Stimulated activated memory B cell treated with anti-CD40 and anti-IgM and Interleukin-4, amounts not matched to agents 10 μg/mL and 1 μg/mL and 100 μg/mL, for 72 hours (primary cell): Measurements from ENCODE around the gene ELOF1.
"Not testable (repeated sequence)": the region's sequence is repeated elsewhere in the genome, so short reads cannot be mapped to it uniquely, and the experiment has no call there.

Source experiments
- ATAC-seq: fragments of 150-1000 bp; cut with Tn5 transposase; 2 replicates; pipeline ENCODE4 v1.10.0; 2021
- H3K27ac Mint-ChIP-seq: one replicate; pipeline ENCODE4 v1.8.0; 2022; ENCODE audit warnings: mild to moderate bottlenecking, mixed read lengths
- H3K27me3 Mint-ChIP-seq: one replicate; pipeline ENCODE4 v1.8.0; 2022; ENCODE audit warnings: mixed read lengths
- H3K36me3 Mint-ChIP-seq: one replicate; pipeline ENCODE4 v1.8.0; 2022; ENCODE audit warnings: mixed read lengths
- H3K4me1 Mint-ChIP-seq: one replicate; pipeline ENCODE4 v1.8.0; 2022; ENCODE audit warnings: mixed read lengths
- H3K4me3 Mint-ChIP-seq: one replicate; pipeline ENCODE4 v1.8.0; 2022; ENCODE audit warnings: mild to moderate bottlenecking, moderate library complexity, mixed read lengths
- H3K9me3 Mint-ChIP-seq: one replicate; pipeline ENCODE4 v1.8.0; 2022; ENCODE audit warnings: mixed read lengths

Gene ELOF1

DNA sequence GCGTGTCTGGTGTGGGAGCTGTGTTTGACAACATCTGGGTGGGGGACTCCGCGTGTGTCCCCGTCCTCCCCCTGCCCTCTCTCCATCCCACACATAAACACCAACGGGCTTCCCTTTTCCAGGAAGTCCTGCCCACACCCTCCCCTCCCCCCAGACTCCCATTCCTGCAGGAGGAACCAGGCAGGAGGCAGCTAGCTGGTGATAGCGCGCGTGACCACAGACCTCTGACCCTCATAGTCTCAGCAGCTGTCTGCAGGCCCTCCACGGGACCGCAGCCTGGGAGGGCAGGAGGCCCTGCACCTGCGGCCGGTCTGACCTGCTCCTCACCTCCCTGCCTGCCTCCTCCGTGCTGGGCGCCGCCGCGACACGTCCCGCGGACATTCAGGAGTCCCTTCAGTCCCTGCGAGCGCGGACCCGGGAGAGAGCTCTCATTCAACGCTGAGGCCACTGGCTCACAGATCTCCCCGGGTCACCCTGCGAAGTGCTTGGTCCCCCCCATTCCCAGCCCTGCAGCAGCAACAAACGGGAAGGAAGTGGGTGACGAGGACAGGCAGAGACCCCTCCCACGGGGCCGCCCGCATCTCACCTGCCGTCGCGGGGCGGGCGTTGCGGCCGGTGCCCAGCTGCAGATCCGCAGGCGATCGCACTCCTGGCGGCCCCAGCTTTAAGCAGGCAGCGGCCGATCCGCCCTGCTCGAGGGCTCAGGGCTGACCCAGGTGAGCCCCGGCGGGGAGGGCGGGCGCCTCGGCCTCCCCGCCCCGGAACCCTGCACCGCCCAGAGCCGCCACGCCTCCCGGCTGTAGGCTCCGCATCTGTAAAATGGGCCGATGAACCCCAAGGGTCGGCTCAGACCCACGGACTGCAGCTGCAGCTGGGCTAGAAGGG lies 19.5 kb upstream of the ELOF1 start:
- peak overlapping the region; percentile 94 for H3K4me3 Mint-ChIP-seq
- H3K36me3 Mint-ChIP-seq: peaks cover 38% of the 10 kb centered on the region
- peak overlapping the region; percentile 83 for H3K27ac Mint-ChIP-seq
- ATAC-seq: peak; percentile 66
- H3K9me3 Mint-ChIP-seq: no peaks in the 10 kb centered on the region
- no peaks in the 10 kb centered on the region for H3K27me3 Mint-ChIP-seq
- H3K4me1 Mint-ChIP-seq: peaks cover 74% of the 10 kb centered on the region

DNA sequence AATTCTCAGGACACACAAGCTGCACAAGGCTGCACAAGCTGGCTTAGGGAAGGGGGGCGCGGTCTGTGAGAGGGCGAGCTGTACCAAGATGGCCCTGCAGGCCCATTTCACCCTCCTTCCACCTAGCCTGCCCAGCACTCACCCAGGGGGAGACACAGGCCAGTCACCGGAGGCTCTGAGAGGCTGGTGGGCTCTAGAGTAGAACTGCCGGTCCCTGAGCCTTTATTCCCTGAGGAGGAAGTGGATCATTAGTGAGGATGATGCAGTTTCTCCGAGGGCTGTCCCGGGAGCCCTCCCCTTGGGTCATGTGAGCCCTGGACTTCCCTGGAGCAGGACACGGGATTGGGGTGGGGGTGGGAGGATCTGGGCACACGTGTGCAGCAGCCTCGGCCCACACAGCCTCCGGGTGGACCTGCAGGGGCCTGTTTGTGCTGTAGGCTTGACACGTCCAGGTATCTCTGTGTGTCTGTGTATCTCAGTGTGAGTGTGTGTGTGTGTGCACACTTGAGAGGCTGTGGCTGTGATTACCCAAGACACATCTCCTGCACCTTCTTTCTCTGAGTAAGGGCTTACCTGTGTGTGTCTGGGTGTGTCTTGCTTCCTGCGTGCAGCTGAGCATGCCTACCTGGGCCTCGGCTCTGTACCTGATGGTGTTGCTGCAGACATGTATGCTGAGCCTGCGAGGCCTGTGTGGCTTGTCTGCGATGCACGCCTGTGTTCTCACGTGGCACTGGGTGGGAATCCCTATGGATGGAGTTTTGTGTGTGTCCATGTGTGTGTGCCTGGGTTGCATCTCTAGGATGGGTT lies 18.6 kb upstream of the ELOF1 start, which contains the start of gene ACP5:
Gene ACP5 (minus strand): TSS at position 195 of the 807 bp plus-strand sequence. CDS start 328 bp downstream, outside the sequence.
- peak within 1 kb of the TSS; percentile 94 for H3K4me3 Mint-ChIP-seq
- H3K27me3 Mint-ChIP-seq: no peaks in the 10 kb centered on the region
- H3K9me3 Mint-ChIP-seq: no peaks in the 10 kb centered on the region
- peak within 1 kb of the TSS; percentile 83 for H3K27ac Mint-ChIP-seq
- peaks cover 38% of the 10 kb centered on the region for H3K36me3 Mint-ChIP-seq
- peaks cover 70% of the 10 kb centered on the region for H3K4me1 Mint-ChIP-seq
- no peak for ATAC-seq

DNA sequence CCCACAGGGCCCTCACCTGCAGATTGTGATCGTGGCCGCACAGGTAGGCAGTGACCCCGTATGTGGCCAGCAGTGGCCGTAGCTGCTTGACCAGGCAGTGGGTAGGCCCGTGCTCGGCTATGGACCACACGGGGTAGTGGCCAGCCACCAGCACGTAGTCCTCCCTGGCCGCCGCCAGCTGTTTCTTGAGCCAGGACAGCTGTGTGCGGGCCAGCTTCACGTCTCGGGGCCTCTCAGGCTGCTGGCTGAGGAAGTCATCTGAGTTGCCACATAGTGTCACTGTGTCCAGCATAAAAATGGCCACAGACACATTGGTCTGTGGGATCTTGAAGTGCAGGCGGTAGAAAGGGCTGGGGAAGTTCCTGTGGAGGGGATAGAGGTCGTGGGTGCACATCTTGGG lies 17.2 kb upstream of the ELOF1 start:
- H3K27me3 Mint-ChIP-seq: no peaks in the 10 kb centered on the region
- H3K27ac Mint-ChIP-seq: peak overlapping the region; percentile 83
- peaks cover 38% of the 10 kb centered on the region for H3K36me3 Mint-ChIP-seq
- peaks cover 56% of the 10 kb centered on the region for H3K4me1 Mint-ChIP-seq
- no peaks in the 10 kb centered on the region for H3K9me3 Mint-ChIP-seq
- no peak for ATAC-seq
- peak overlapping the region; percentile 94 for H3K4me3 Mint-ChIP-seq

DNA sequence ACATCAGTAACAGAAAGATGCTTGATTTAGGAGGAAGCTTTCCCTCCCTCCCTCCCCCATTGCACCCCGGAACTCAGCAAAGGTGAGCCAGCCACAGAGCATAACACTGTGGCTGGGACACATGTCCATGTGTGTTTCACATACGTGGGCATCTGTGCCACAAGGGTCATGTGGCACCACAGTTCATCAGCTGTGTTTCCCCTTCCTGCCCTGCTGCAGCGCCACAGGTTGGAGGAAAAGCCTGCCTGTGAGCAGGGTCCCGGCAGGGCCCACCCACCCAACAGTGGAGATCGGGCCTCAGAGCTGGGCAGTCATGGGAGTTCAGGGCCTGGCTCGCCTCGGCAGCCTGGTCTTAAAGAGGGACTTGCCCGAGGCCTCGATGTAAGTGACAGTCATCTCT lies 15.7 kb upstream of the ELOF1 start:
- Mint-ChIP-seq H3K9me3 (no peaks in the 10 kb centered on the region), H3K27ac (peak overlapping the region; percentile 83), H3K36me3 (peaks cover 38% of the 10 kb centered on the region), H3K4me1 (peaks cover 56% of the 10 kb centered on the region), H3K27me3 (no peaks in the 10 kb centered on the region), H3K4me3 (peak overlapping the region; percentile 70)
- peak; percentile 85 for ATAC-seq

DNA sequence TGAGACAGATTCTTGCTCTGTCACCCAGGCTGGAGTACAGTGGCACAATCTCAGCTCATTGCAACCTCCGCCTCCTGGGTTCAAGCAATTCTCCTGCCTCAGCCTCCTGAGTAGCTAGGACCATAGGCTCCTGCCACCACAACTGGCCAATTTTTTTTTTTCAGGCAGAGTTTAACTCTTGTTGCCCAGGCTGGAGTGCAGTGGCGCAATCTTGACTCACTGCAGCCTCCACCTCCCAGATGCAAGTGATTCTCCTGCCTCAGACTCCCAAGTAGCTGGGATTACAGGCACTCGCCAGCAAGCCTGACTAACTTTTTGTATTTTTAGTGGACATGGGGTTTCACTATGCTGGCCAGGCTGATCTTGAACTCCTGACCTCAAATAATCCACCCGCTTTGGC lies 14.7 kb upstream of the ELOF1 start:
- Mint-ChIP-seq H3K4me1 (peaks cover 59% of the 10 kb centered on the region), H3K27ac (peak overlapping the region; percentile 83), H3K36me3 (peaks cover 38% of the 10 kb centered on the region)
- not testable (repeated sequence) for H3K4me3 Mint-ChIP-seq, ATAC-seq, H3K27me3 Mint-ChIP-seq, H3K9me3 Mint-ChIP-seq

DNA sequence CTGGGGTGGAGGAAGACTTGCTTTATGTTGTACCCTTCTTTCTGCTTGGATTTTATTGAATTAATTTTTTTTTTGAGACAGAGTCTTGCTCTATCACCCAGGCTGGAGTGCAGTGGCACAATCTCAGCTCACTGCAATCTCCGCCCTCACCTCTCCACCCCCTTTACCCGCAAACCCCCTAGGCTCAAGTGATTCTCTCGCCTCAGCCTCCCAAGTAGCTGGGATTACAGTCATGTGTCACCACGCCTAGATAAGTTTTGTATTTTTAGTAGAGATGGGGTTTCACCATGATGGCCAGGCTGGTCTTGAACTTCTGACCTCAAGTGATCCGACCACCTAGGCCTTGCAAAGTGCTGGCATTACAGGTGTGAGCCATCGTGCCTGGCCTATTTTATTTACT lies 14.3 kb upstream of the ELOF1 start:
- peak overlapping the region; percentile 83 for H3K27ac Mint-ChIP-seq
- peaks cover 64% of the 10 kb centered on the region for H3K4me1 Mint-ChIP-seq
- not testable (repeated sequence) for H3K9me3 Mint-ChIP-seq, ATAC-seq, H3K4me3 Mint-ChIP-seq, H3K27me3 Mint-ChIP-seq
- peaks cover 38% of the 10 kb centered on the region for H3K36me3 Mint-ChIP-seq

DNA sequence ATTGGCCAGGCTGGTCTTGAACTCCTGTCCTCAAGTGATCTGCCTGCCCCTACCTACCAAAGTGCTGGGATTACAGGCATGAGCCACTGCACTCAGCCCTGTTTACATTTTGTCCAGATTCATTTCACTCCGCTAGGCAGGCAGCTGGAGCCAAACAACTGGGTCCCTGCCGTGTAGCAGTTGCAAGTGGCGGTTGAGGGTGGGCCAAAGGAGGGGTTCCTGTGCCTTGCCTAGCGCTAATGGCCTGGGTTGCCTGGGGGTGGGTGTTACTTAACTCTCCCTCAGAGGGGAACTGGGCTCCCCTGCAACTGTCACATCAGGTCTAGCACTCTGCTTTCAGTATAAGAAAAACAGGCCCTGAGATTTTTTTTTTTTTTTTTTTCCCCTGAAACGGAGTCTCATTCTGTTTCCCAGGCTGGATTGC lies 11.0 kb upstream of the ELOF1 start:
- Mint-ChIP-seq H3K4me1 (peaks cover 52% of the 10 kb centered on the region), H3K27ac (peak overlapping the region; percentile 99), H3K9me3 (peaks cover 2% of the 10 kb centered on the region), H3K36me3 (peaks cover 16% of the 10 kb centered on the region), H3K4me3 (no peak overlapping the region), H3K27me3 (no peaks in the 10 kb centered on the region)
- ATAC-seq: no peak

DNA sequence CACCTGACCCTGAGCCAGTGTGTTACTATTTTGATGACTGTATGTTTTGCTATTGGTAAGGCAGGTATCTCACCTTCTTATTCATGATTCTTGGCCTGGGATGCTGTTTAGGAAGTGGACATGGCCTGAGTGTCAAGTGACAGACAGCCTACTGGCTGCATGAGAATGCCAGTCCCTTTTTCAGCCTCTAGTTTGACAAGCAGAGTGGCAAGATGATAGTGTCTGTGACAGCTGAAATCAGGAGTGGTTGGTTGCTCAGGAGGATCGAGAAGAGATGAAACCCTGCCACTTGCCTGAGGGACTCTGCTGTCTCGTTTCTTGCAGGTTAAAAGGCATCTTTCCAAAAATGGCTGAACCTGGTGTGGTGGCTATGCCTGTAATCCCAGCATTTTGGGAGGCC lies 7.1 kb upstream of the ELOF1 start:
- Mint-ChIP-seq H3K4me1 (peaks cover 65% of the 10 kb centered on the region), H3K36me3 (peaks cover 6% of the 10 kb centered on the region), H3K27ac (peak overlapping the region; percentile 99), H3K9me3 (peaks cover 2% of the 10 kb centered on the region), H3K27me3 (no peaks in the 10 kb centered on the region), H3K4me3 (peak overlapping the region; percentile 84)
- ATAC-seq: no peak

DNA sequence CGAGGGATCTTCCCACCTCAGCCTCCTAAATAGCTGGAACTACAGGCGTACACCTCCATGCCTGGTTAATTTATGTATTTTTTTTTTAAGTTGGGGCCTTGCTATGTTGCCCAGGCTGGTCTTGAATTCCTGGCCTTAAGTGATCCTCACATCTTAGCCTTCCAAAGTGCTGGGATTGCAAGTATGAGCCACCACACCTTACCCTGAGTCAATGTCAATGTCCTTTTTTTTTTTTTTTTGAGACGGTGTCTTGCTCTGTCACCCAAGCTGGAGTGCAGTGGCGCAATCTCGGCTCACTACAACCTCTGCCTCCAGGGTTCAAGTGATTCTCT lies 6.6 kb upstream of the ELOF1 start:
- Mint-ChIP-seq H3K4me3 (peak overlapping the region; percentile 84), H3K4me1 (peaks cover 69% of the 10 kb centered on the region), H3K27ac (peak overlapping the region; percentile 99)
- not testable (repeated sequence) for ATAC-seq, H3K27me3 Mint-ChIP-seq, H3K36me3 Mint-ChIP-seq, H3K9me3 Mint-ChIP-seq

DNA sequence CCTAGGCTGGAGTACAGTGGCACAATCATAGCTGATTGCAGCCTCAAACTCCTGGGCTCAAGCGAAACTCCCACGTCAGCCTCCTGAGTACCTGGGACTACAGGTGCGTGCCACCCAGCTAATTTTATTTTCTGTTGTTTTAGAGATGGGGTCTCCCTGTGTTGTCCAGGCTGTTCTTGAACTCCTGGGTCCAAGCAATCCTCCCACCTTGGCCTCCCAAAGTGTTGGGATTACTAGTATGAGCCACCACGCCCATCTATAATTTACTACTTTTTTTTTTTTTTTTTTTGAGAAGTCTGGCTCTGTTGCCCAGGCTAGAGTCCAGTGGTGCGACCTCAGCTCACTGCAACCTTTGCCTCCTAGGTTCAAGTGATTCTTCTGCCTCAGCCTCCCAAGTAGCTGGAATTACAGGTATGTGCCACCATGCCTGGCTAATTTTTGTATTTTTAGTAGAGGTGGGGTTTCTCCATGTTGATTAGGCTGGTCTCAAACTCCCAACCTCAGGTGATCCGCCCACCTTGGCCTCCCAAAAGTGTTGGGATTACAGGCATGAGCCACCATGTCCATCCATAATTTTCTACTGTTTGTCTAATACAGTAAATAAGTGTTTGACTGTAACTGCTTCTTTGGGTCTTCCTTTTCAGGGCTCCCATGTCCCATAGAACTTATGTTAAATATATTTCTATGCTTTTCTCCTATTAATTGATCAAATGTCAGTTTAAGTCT lies 5.2 kb upstream of the ELOF1 start:
- not testable (repeated sequence) for H3K9me3 Mint-ChIP-seq, H3K36me3 Mint-ChIP-seq, ATAC-seq, H3K27me3 Mint-ChIP-seq
- peaks cover 64% of the 10 kb centered on the region for H3K4me1 Mint-ChIP-seq
- H3K4me3 Mint-ChIP-seq: peak overlapping the region; percentile 27
- H3K27ac Mint-ChIP-seq: peak overlapping the region; percentile 99

DNA sequence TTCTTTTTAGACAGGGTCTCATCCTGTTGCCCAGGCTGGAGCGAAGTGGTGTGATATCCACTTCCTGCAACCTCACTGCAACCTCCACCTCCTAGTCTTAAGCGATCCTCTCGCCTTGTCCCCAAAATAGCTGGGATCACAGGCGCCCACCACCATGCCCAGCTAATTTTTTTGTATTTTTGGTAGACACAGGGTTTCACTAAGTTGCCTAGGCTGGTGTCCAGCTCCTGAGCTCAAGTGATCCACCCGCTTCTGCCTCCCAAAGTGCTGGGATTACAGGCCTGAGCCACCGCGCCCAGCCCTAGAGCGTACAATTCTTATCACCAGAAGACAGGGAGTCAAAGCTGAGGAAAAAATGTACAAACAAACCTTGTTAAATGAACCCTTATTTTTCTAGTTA lies 4.5 kb upstream of the ELOF1 start:
- H3K9me3 Mint-ChIP-seq: peaks cover 2% of the 10 kb centered on the region
- H3K36me3 Mint-ChIP-seq: peaks cover 6% of the 10 kb centered on the region
- H3K4me1 Mint-ChIP-seq: peaks cover 57% of the 10 kb centered on the region
- H3K27ac Mint-ChIP-seq: peak overlapping the region; percentile 99
- no peak for ATAC-seq
- H3K27me3 Mint-ChIP-seq: no peaks in the 10 kb centered on the region
- no peak overlapping the region for H3K4me3 Mint-ChIP-seq

DNA sequence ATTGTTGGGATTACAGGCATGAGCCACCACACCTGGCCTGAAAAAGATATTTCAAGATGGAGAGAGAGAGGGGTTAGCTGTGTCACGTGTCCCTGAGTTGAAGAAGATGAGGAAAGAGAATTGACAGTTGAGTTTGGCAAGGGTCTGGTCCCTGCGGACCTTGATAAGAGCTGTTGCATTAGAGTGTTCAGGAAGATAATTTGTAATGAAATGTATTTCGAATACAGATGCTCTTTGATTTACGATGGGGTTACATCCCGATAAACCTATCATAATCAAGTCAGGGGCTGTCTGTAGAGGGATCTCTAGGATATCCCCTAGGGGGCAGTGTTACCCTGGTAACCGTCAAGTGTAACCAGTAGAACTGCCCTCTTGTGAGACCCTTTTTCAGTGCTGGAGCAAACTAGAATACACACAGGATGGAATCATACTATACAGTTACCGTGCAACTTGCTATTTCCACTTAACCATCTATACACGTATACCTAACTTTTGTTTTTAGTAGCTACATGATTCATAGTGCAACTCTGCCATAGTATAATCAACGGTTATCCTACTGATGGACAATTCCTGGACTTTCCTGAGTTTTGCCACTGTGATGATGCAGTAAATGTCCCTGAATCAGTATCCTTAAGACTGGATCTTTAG lies 1.5 kb upstream of the ELOF1 start:
- Mint-ChIP-seq H3K4me1 (peaks cover 70% of the 10 kb centered on the region), H3K36me3 (peaks cover 15% of the 10 kb centered on the region), H3K27me3 (no peaks in the 10 kb centered on the region), H3K27ac (peak overlapping the region; percentile 86), H3K4me3 (peak overlapping the region; percentile 88), H3K9me3 (no peaks in the 10 kb centered on the region)
- ATAC-seq: peak; percentile 83

DNA sequence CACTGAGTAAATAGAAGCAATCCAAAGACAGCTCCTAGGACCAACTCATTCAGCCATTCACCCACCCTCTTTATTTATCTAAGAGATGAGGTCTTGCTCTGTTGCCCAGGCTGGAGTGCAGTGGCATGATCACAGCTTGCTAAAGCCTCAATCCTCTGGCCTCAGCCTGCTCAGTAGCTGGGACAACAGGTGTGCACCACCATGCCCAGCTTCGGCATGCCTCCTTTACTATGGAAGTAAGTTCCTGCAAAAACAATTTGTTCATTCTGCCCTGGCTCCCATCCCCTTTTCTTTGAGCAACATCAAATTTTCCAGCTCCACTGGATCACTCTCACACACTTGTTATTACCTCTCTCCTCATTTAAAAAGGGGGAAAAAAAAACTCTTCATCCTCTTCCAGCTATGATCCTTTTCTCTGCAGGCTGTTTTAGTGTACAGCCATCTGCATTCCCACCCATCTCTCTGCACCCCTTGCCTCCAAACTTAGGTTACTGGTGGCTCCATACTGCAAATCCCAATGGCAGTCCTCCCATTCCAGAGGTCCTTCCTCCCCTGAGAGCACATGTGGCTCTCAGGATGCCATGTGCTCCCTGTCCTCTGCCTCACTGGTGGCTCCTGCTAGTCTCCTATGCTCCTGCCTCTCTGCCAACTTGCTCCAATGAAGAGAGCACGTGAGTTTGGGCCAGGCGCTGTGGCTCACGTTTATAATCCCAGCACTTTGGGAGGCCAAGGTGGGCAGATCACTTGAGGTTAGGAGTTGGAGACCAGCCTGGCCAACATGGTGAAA lies 2.2 kb downstream of the ELOF1 start:
- Mint-ChIP-seq H3K27ac (peak overlapping the region; percentile 71), H3K27me3 (no peaks in the 10 kb centered on the region), H3K4me3 (peak overlapping the region; percentile 41), H3K36me3 (peaks cover 37% of the 10 kb centered on the region), H3K9me3 (no peaks in the 10 kb centered on the region), H3K4me1 (peaks cover 71% of the 10 kb centered on the region)
- no peak for ATAC-seq

DNA sequence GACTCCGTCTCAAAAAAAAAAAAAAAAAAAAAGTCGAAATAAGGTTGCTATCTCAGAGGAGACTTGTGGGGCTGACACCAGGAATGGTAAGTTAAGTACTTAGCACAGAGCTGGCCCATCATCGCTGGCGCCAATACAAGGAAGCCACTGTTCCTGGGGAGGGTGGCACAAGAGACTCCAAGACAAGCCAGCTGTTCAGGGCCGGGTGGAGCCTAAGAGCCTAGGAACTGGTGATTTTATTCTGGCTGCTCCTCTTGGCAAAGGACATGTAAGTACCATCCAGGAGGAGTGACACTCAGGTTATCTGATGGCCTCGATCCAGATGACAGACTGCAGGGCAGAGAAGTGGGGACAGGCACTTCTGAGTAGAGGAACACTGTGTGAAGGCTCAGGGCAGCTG lies 3.8 kb downstream of the ELOF1 start:
- Mint-ChIP-seq H3K4me3 (peak overlapping the region; percentile 2), H3K9me3 (no peaks in the 10 kb centered on the region), H3K27ac (peak overlapping the region; percentile 84), H3K4me1 (peaks cover 66% of the 10 kb centered on the region), H3K27me3 (no peaks in the 10 kb centered on the region), H3K36me3 (peaks cover 46% of the 10 kb centered on the region)
- no peak for ATAC-seq
